ENCODE data around the gene EIF3K.

DNA sequence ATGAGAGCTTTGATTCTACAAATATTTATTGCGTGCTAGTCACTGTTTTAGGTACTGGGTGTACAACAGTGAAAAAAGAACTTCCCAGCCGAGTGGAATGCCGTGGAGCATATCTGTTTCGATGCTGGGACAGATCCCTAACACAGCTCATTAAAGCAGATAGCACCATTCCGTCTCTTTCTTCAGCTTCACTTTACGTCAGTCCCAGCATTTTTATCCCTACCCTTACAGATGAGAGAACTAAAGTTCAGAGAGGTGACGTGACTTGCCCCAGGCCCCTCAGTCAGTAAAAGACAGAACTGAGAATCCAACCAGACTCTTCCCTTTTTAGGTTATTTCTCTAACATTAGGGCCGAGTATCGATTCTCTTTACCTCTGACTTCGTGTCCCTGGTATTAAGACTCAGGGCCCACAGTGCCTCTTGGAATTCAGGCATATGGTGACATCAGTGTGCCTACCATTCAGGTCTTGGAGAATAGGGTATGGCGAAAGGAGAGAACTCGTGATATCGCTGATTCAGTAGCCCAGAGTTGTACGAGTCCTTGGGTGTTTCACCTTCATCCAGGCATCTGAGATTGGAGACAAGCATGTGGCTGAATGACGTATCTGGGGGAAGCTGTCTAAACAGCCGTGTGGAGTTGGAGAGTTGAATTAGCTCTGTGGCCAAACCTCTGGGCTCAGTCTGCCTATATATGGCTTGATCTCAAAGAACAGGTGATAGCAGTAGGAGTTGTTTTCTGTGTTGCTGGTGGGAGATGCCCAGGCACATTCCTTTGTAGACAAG is 55.6 kb downstream of the EIF3K start:
- TF ChIP-seq, protein P1, sequence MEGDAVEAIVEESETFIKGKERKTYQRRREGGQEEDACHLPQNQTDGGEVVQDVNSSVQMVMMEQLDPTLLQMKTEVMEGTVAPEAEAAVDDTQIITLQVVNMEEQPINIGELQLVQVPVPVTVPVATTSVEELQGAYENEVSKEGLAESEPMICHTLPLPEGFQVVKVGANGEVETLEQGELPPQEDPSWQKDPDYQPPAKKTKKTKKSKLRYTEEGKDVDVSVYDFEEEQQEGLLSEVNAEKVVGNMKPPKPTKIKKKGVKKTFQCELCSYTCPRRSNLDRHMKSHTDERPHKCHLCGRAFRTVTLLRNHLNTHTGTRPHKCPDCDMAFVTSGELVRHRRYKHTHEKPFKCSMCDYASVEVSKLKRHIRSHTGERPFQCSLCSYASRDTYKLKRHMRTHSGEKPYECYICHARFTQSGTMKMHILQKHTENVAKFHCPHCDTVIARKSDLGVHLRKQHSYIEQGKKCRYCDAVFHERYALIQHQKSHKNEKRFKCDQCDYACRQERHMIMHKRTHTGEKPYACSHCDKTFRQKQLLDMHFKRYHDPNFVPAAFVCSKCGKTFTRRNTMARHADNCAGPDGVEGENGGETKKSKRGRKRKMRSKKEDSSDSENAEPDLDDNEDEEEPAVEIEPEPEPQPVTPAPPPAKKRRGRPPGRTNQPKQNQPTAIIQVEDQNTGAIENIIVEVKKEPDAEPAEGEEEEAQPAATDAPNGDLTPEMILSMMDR (IDR thresholded peaks at IDR 0.05), result no peak
- TF ChIP-seq POLR2AphosphoS5 (IDR thresholded peaks at IDR 0.05), result peak in 1 of 3 donors; percentile 22
- no peak for TF ChIP-seq EP300 (IDR thresholded peaks at IDR 0.05; ENCODE audit: low read depth)
- no peak for TF ChIP-seq POLR2A (IDR thresholded peaks at IDR 0.05)

Data from transverse colon (tissue), 4 donors.